K562 (cell line): Measurements from ENCODE around the gene PCNX2. TPM values are rescaled to one million over a fixed set of nuclear protein-coding genes. Genes with fewer than 3 reads are reported as not detected.

Experiments used
- ADNP ChIP-seq: fragments of 200-800 bp; sonication (Bioruptor generic); IDR thresholded peaks from 2 replicates; pipeline ENCODE4 v1.6.1; 2016; ENCODE audit warnings: missing genetic modification characterization, missing compliant biosample characterization
- ATF4 ChIP-seq: fragments of 450-650 bp; formaldehyde crosslinking; IDR thresholded peaks from 2 replicates; pipeline ENCODE4 v1.4.0; 2022; ENCODE audit warnings: mild to moderate bottlenecking, moderate library complexity
- BCOR ChIP-seq: fragments of 450-650 bp; IDR thresholded peaks from 2 replicates; pipeline ENCODE4 v1.6.1; 2016
- CBX1 ChIP-seq: sonication (generic); IDR thresholded peaks from 2 replicates; pipeline ENCODE4 v1.6.1; 2016; ENCODE audit warnings: antibody characterized with exemption, low read depth, mild to moderate bottlenecking
- E2F1 ChIP-seq: sonication (generic); formaldehyde crosslinking; IDR thresholded peaks from 2 replicates; pipeline ENCODE4 v1.8.1; 2023; ENCODE audit warnings: mild to moderate bottlenecking, missing genetic modification reagents, moderate library complexity
- E2F4 ChIP-seq: sonication (generic); formaldehyde crosslinking; IDR thresholded peaks from 2 replicates; pipeline ENCODE4 v1.8.0; 2022; ENCODE audit warnings: mild to moderate bottlenecking, low read depth, missing genetic modification reagents
- EP300 ChIP-seq: IDR thresholded peaks from 2 replicates; pipeline ENCODE4 v1.6.1; 2012; ENCODE audit warnings: low read length, improper control_type of control experiment
- ERF ChIP-seq: fragments of 450-650 bp; formaldehyde crosslinking; IDR thresholded peaks from 2 replicates; pipeline ENCODE4 v1.4.0; 2020; ENCODE audit warnings: mild to moderate bottlenecking, mixed read lengths
- GABPA ChIP-seq: fragments of 200-800 bp; sonication (Bioruptor generic); conservative IDR thresholded peaks from 2 replicates; pipeline ENCODE4 v1.6.1; 2016; ENCODE audit warnings: low read depth, missing genetic modification characterization, missing compliant biosample characterization
- GATA2 ChIP-seq: sonication (generic); formaldehyde crosslinking; IDR thresholded peaks from 2 replicates; pipeline ENCODE4 v1.4.0; 2020; ENCODE audit warnings: mild to moderate bottlenecking, missing genetic modification reagents
- HMG20B ChIP-seq: fragments of 250-450 bp; sonication (Bioruptor Pico); IDR thresholded peaks from 2 replicates; pipeline ENCODE4 v1.5.0; 2021; ENCODE audit warnings: mild to moderate bottlenecking
- NR3C1 ChIP-seq: sonication (generic); formaldehyde crosslinking; IDR thresholded peaks from 2 replicates; pipeline ENCODE4 v1.8.1; 2022; ENCODE audit warnings: missing genetic modification reagents
- RNF219 ChIP-seq: fragments of 250-450 bp; sonication (Bioruptor Pico); IDR thresholded peaks from 2 replicates; pipeline ENCODE4 v1.5.0; 2022; ENCODE audit warnings: mild to moderate bottlenecking
- SMARCA5 ChIP-seq: fragments of 450-650 bp; IDR thresholded peaks from 2 replicates; pipeline ENCODE4 v1.6.1; 2016
- SNRNP70 ChIP-seq: fragments of 200-400 bp; formaldehyde crosslinking; optimal IDR thresholded peaks from 2 replicates; pipeline ENCODE3; 2017; ENCODE audit warnings: low read depth, low read length
- SRF ChIP-seq, 2 experiments: fragments of 250-450, 450-650 bp in 1 of 2; sonication (Bioruptor Pico) in 1 of 2; sonication (generic) in 1 of 2; formaldehyde crosslinking; IDR thresholded peaks; 2 replicates each; pipeline versions ENCODE4 v1.5.0 to v1.5.1; 2020 to 2022; ENCODE audit warnings: mild to moderate bottlenecking in 1 of 2, missing genetic modification reagents in 1 of 2
- STAT5A ChIP-seq: IDR thresholded peaks from 2 replicates; pipeline ENCODE4 v1.6.1; 2012; ENCODE audit warnings: low read length, inconsistent platforms, borderline replicate concordance
- YY1 ChIP-seq, 3 experiments: IDR thresholded peaks; 2 replicates each; pipeline ENCODE4 v1.6.1; 2011; ENCODE audit warnings: low read length in 2 of 3, mild to moderate bottlenecking in 2 of 3, moderate library complexity in 2 of 3, borderline replicate concordance in 1 of 3, control low read depth in 1 of 3, low read depth in 1 of 3; ENCODE audit not compliant: insufficient read depth in 3 of 3, insufficient replicate concordance in 2 of 3, control insufficient read depth in 1 of 3, insufficient read length in 1 of 3; ENCODE audit errors: extremely low read depth in 1 of 3
- ZBTB1 ChIP-seq: sonication (generic); formaldehyde crosslinking; IDR thresholded peaks from 2 replicates; pipeline ENCODE4 v1.8.1; 2023; ENCODE audit warnings: missing genetic modification reagents, low read depth, mild to moderate bottlenecking, borderline replicate concordance
- ZBTB17 ChIP-seq: fragments of 450-650 bp; formaldehyde crosslinking; IDR thresholded peaks from 2 replicates; pipeline ENCODE4 v1.4.0; 2020; ENCODE audit warnings: mild to moderate bottlenecking
- ZBTB8A ChIP-seq: fragments of 450-650 bp; IDR thresholded peaks from 2 replicates; pipeline ENCODE4 v1.6.1; 2018; ENCODE audit warnings: mild to moderate bottlenecking, moderate library complexity; ENCODE audit not compliant: partially characterized antibody
- ZFX ChIP-seq: sonication (generic); formaldehyde crosslinking; IDR thresholded peaks from 2 replicates; pipeline ENCODE4 v1.8.0; 2022; ENCODE audit warnings: mild to moderate bottlenecking, missing genetic modification reagents, moderate library complexity
- polyA plus RNA-seq, 8 experiments: library from polyadenylated mRNA; depleted of rRNA in 4 of 8; stranded (reverse) in 5 of 8; unstranded in 3 of 8; fragments of >200 nt; fragmentation: Nextera tagmentation in 2 of 8; fragmentation: Illumina TruSeq in 1 of 8; extraction: Ambion mirVana in 2 of 8; extraction: Trizol in 1 of 8; gene quantifications; 2 replicates each; pipeline versions ENCODE4 v1.2.1 to v1.2.3, GENCODE V29; 2011 to 2014; ENCODE audit warnings: inconsistent platforms in 1 of 8, missing spikeins in 1 of 8
- total RNA-seq, 7 experiments: library from RNA; depleted of rRNA in 6 of 7; stranded (reverse); fragments of >200 nt in 6 of 7; fragmentation: Illumina TruSeq in 2 of 7; extraction: Trizol in 2 of 7; gene quantifications; 2 replicates each; pipeline versions ENCODE4 v1.2.1 to v1.2.3, GENCODE V29; 2011 to 2021; ENCODE audit warnings: low replicate concordance in 1 of 7

PCNX2 gene
- total and polyA plus RNA-seq, 9 of the 15 experiments (the other 6 are each of a cell fraction or from before 2014, with no cell fraction given) = 0.07 to 0.33 TPM; not detected in 7

GRCh38 chr1:232950197-232951176 is 345.0 kb downstream of the PCNX2 start, which contains the start of gene NTPCR (continued):
- TF ChIP-seq GABPA = peak; percentile 91
- peak in 2 of 3 experiments; percentile 6 to 76 for TF ChIP-seq YY1 (IDR thresholded peaks at IDR 0.05; ENCODE audit: borderline replicate concordance in 1 of 3, control insufficient read depth in 1 of 3, extremely low read depth in 1 of 3, insufficient read depth in 3 of 3, insufficient read length in 1 of 3, insufficient replicate concordance in 2 of 3, low read depth in 1 of 3, low read length in 2 of 3)
- no peak for TF ChIP-seq SMARCA5
- peak in 1 of 2 experiments; percentile 62; a peak in 2 of 4 replicates for TF ChIP-seq SRF (CRISPR knock-in tag; IDR thresholded peaks at IDR 0.05)
- TF ChIP-seq ZBTB17 (CRISPR knock-in tag) = no peak
- 0 out of 2 replicates have a peak, but pooled peaks have one; percentile 6 for TF ChIP-seq ATF4 (CRISPR knock-in tag)
- TF ChIP-seq ZBTB8A = no peak
- no peak for TF ChIP-seq STAT5A
- TF ChIP-seq E2F4 (CRISPR knock-in tag) = no peak
- TF ChIP-seq RNF219 = 0 out of 2 replicates have a peak, but pooled peaks have one; percentile 20
- peak; percentile 77 for TF ChIP-seq ERF (CRISPR knock-in tag)
- TF ChIP-seq ZFX (CRISPR knock-in tag) = no peak
- TF ChIP-seq BCOR = no peak
- TF ChIP-seq SNRNP70 = no peak
- TF ChIP-seq CBX1 = no peak; the same call in 1 of the 2 replicates
- TF ChIP-seq ZBTB1 = 0 out of 2 replicates have a peak, but pooled peaks have one; percentile 17
- 0 out of 2 replicates have a peak, but pooled peaks have one; percentile 24 for TF ChIP-seq HMG20B
- peak; percentile 63; the same call in 1 of the 2 replicates for TF ChIP-seq E2F1 (CRISPR knock-in tag)
- no peak for TF ChIP-seq EP300
- no peak for TF ChIP-seq ADNP (tag)
- TF ChIP-seq NR3C1 (CRISPR knock-in tag) = no peak
- TF ChIP-seq GATA2 = no peak
